GM19238 (cell line): ENCODE data around the gene COPS3.
"Not testable (repeated sequence)": the region's sequence is repeated elsewhere in the genome, so short reads cannot be mapped to it uniquely, and the experiment has no call there.

Experiments
- DNase-seq: peaks from one replicate; pipeline ENCODE4 v3.0.0; 2011; ENCODE audit warnings: low spot score; ENCODE audit not compliant: insufficient read length

Gene COPS3

DNA sequence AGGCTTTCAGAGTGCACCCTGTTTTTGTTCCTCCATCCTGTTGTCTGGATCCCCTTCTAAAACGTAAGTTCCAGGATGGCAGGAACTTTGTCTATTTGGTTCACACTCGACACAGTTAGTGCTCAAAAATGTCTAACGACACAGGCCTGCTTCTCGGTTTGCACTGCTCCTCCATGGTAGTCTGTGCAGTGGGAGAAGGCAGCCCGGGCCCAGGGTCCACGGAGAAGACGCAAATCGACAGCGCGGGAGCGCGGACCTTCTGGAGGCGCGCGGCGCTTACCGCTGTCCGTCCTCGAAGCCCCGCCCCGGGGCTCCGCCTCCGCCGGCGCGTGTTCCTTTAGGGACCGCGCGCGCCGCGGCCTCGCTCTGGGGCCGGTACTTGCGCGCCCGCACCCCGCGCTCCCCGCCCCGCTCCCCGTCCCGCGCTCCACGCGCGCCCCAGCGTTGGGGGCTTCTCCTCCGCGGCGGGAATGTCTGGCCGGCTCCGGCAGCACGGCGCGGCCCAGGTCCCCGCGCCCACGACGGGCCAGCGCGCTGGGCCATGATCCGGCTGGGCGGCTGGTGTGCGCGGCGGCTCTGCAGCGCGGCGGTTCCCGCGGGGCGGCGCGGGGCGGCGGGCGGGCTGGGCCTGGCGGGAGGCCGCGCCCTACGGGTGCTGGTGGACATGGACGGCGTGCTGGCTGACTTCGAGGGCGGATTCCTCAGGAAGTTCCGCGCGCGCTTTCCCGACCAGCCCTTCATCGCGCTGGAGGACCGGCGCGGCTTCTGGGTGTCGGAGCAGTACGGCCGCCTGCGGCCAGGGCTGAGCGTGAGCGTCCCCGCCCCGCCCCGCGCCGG, 22.2 kb upstream of the COPS3 start, which contains the start of gene NT5M:
Gene NT5M (plus strand): TSS at position 364 of the 837 bp plus-strand sequence. CDS start 178 bp downstream, at position 542.
- DNase-seq, result peak; percentile 84

DNA sequence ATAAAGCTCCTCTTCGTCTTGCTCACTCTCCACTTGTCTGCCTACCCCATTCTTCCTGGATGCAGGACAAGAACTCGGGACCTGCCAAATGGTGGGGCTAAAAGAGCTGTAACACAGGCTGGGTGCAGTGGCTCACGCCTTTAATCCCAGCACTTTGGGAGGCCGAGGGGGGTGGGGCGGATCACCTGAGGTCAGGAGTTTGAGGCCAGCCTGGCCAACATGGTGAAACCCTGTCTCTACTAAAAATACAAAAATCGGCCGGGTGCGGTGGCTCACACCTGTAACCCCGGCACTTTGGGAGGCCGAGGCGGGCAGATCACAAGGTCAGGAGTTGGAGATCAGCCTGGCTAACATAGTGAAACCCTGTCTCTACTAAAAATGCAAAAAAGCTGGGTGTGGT, 20.6 kb upstream of the COPS3 start:
- not testable (repeated sequence) for DNase-seq

- no peak for DNase-seq
These were observed 19.9 kb upstream of the COPS3 start for GRCh38 chr17:17300624-17301568.

DNA sequence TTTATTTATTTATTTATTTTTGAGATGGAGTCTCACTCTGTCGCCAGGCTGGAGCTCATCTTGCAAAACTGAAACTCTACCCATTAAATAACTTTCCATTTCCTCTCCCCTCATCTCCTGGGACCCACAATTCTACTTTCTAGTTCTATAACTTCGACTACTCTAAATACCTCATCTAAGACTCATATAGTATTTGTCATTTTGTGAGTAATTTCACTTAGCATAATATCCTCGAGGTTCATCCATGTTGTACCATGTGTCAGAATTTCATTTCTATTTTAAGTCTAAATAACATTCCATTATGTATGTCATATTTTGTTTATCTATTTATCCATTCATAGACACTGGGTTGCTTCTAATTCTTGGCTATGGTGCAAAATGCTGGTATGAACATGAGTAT, 17.1 kb upstream of the COPS3 start:
- DNase-seq, result no peak

DNA sequence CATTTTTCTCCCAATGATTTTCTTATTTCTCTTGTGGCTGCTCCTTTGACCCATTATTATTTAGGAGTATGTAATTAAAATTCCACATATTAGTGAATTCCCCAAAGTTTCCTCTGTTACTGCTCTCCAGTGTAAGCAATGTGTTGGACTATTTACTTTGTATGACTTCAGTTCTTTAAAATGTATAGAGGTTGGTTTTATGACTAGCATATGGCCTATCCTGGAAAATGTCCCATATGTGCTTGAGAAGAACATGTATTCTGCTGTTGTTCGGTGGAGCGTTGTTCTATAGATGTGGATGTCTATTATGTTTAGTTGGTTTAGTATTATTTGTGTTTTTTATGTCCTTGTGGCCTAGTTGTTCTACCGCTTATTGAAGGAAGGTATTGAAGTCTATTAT, 16.2 kb upstream of the COPS3 start:
- DNase-seq, result no peak

- DNase-seq, result no peak
These were observed 14.1 kb upstream of the COPS3 start for GRCh38 chr17:17295141-17295540.

GRCh38 chr17:17289701-17290100, 8.7 kb upstream of the COPS3 start:
- DNase-seq, result no peak

DNA sequence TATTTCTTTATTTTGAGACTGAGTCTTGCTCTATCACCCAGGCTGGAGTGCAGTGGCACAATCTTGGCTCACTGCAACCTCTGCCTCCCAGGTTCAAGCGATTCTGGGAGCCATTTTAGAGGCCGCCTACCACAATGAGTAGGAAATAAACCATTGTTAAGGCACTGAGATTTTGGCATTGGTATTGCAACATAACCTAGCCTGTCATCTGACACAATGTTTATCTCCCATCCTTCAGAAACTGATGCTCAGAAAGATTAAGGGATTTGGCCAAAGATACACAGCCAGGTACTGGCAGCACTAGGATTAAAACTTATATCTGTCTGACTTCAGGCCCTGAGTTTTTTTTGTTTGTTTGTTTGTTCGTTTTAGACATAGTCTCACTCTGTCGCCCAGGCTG, 8.0 kb upstream of the COPS3 start:
- DNase-seq, result no peak

DNA sequence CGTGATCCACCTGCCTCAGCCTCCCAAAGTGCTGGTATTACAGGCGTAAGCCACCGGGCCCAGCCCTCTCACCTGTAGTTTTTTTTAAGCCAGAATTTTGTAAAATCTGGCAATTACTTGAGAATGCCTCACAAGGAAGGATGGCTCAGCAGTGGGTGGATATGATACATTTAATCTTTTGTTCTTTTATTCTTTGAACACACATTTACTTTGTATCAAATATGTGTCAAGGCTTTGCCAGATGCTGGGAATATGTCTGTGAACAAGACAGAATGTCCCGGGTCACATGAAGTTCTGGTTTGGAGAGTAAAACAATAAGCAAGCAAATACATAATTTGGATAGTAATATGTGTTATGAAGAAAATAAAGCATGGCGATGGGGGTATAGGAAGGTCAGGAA, 4.9 kb upstream of the COPS3 start:
- no peak for DNase-seq

- no peak for DNase-seq
These were observed 1.7 kb downstream of the COPS3 start for GRCh38 chr17:17279316-17279715.

GRCh38 chr17:17277431-17277830, 3.6 kb downstream of the COPS3 start:
- not testable (repeated sequence) for DNase-seq

DNA sequence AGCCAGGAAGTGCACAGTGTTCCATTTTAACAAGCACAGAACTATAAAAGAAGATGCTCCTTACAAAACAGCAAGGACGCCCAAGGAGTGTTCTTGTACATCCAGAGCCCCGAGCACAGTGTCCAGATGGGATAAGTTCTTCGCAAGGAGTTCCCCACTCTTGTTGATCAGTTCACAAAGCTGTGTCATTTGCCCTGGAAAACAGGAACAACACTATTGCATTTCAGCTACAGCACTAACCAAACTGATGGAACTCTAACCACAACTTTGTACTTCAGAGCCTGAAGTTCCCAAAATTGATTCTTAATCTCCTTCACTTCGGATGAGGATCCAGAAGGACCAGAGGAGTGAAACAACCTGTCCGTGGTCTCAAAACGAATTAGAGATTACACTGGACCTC, 5.1 kb downstream of the COPS3 start:
- no peak for DNase-seq

DNA sequence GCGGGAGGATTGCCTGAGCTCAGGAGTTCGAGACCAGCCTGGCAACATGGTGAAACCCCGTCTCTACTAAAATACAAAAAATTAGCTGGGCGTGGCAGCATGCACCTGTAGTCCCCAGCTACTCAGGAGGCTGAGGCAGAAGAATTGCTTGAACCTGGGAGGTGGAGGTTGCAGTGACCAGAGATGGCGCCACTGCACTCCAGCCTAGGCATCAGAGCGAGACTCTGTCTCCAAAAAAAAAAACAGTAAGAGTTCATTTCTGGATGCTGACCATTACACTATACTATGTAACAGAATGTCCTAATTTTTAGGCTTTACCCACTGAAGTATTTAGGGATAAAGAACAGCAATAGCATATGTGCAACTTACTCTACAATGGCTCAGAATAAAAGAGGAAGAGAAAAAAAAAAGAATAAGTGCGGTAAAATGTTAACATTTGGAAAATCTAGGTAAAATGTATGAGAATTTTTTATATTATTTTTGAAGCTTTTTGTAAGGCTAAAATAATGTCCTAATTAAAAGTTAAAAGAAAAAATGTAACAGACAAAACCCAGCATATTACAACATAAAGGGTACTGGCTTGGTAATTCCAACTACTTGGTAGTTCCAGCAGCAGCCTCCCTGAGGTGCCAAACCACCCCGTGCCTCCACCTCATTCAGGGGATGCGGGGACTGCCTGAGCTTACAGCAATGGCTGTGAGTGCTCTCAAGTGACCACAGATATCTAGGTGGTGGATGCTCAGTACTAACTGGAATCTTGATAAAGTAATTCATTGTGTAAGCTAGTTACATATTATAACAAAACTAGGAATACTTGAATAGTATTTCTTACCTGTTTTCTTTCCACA, 10.9 kb downstream of the COPS3 start:
- DNase-seq, result no peak

DNA sequence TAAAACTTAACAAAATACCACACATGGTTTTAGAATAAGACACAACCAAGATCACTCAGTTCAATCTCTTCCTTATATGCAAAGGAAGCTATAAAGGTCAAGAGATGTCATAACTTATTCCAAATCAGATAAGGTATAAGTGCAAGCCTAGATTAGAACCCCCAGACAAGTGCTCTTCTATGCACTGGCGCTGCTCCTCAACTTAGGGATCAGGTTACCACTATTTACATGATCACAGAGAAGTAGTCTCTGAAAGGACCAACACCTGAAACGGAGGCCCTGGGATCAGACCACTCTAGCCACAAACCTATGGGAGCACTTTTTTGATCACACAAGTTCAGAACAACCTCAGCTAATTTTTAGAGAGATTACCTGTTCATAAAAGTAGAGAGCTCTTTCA, 16.6 kb downstream of the COPS3 start:
- DNase-seq, result no peak

DNA sequence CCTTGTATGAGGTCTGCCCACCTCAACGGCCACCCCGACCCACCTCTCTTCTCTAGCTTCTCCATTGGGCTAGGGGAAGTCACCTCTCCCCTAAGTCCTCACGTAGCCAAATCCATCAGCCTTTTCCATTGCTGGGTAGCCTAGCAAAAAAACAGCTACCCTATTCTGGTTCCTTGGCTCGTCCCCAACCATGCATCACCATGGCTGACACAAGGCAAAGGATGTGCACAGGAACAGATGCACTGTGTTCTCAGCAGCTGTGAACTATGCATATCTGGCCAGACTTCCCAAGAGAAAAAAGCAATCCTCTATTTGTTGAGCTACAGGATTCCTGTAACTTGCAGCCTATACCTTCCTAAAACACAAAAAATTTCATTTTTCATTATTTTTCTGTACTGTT, 22.0 kb downstream of the COPS3 start:
- DNase-seq, result no peak

DNA sequence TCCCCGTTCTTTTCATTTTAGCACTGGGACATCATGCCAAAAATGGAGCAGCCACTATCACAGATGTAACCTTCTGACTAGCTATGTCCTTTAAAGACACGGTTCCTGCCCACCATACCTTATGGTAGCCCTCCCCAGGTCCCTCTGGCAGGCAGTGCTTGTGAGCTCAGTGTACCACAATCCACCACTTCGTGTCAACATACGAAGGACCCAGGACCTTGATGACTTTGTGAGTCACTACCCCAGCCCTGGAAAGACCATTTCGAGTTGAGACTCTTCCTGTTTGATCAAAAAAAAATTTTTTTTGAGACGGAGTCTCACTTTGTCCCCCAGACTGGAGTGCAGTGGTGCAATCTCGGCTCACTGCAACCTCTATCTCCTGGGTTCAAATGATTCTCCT, 23.0 kb downstream of the COPS3 start:
- DNase-seq, result no peak

- DNase-seq, result no peak
These were observed 24.7 kb downstream of the COPS3 start for GRCh38 chr17:17256316-17256715.

DNA sequence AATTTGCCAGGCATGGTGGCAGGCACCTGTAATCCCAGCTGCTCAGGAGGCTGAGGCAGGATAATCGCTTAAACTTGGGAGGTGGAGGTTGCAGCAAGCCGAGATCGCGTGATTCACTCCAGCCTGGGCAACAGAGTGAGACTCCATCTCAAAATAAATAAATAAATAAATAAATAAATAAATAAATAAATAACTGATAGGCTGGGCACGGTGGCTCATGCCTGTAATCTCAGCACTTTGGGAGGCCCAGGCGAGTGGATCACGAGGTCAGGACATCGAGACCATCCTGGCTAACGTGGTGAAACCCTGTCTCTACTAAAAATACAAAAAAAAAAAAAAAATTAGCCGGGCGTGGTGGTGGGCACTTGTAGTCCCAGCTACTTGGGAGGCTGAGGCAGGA, 25.4 kb downstream of the COPS3 start:
- DNase-seq, result not testable (repeated sequence)

GRCh38 chr17:17254036-17254435, 27.0 kb downstream of the COPS3 start:
- no peak for DNase-seq

- DNase-seq, result no peak
These were observed 27.6 kb downstream of the COPS3 start for GRCh38 chr17:17253406-17253805.

DNA sequence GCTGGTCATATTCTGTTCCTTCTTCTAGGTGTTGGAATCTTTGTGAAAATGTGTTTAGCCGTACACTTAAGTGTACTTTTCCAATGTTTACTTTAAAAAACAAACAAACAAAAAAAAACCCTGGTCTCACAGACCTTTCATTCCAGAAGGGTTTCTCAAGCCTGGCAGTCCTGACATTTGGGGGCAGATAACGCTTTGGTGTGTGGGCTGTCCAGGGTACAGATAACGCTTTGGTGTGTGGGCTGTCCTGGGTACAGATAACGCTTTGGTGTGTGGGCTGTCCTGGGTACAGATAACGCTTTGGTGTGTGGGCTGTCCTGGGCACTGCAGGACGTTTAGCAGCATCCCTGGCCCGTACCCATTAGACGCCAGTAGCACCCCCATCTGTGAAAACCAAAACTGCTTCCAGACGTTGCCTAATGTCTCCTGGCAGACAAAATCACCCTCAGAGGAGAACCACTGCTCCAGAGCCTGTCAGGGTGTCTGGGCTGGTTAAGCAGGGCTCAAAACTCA, 28.8 kb downstream of the COPS3 start:
- DNase-seq, result no peak
